Measurements from ENCODE around the gene GAS7.

DNA sequence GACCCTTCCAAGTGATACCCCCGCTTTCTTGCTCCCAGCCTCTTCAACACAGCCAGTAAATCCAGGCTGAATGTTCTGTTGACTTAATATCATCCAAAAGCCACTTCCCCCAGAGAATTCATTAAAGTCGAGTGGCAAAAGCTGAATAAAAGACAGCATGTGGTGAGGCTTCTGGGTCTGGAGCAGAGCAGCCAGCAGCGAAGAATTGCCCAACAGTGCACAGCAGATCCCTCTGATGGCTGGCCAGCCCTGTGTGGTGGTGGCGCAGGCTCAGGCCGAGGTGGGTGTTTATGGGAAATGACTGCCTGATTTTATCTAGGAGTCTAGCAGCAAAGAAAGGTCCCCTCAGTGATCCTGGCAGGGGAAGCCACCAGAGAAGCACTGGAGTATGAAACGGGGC lies 263.0 kb downstream of the GAS7 start:
- TF ChIP-seq, protein P1, sequence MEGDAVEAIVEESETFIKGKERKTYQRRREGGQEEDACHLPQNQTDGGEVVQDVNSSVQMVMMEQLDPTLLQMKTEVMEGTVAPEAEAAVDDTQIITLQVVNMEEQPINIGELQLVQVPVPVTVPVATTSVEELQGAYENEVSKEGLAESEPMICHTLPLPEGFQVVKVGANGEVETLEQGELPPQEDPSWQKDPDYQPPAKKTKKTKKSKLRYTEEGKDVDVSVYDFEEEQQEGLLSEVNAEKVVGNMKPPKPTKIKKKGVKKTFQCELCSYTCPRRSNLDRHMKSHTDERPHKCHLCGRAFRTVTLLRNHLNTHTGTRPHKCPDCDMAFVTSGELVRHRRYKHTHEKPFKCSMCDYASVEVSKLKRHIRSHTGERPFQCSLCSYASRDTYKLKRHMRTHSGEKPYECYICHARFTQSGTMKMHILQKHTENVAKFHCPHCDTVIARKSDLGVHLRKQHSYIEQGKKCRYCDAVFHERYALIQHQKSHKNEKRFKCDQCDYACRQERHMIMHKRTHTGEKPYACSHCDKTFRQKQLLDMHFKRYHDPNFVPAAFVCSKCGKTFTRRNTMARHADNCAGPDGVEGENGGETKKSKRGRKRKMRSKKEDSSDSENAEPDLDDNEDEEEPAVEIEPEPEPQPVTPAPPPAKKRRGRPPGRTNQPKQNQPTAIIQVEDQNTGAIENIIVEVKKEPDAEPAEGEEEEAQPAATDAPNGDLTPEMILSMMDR (IDR thresholded peaks at IDR 0.05; ENCODE audit: poor library complexity) = no peak
- no peak for TF ChIP-seq EZH2 (IDR thresholded peaks at IDR 0.05; ENCODE audit: borderline replicate concordance)
- no peak for TF ChIP-seq EZH2phosphoT487 (IDR thresholded peaks at IDR 0.05; ENCODE audit: low read depth, severe bottlenecking, unreplicated experiment)
